ENCODE measurements around the gene MAP7.

MAP7 gene

GRCh38 chr6:136520517-136520916, 29.7 kb downstream of the MAP7 start:
- H3K27ac Mint-ChIP-seq = no peak overlapping the region
- H3K9me3 Mint-ChIP-seq = no peaks in the 10 kb centered on the region
- DNase-seq = no peak
- H3K36me3 Mint-ChIP-seq = no peaks in the 10 kb centered on the region
- no peak overlapping the region for H3K4me3 Mint-ChIP-seq
- peaks cover 13% of the 10 kb centered on the region for H3K27me3 Mint-ChIP-seq
- no peaks in the 10 kb centered on the region for H3K4me1 Mint-ChIP-seq
- CTCF ChIA-PET = no interaction called here

- H3K9me3 Mint-ChIP-seq = no peaks in the 10 kb centered on the region
- DNase-seq = no peak
- H3K4me1 Mint-ChIP-seq = no peaks in the 10 kb centered on the region
- no peak overlapping the region for H3K27ac Mint-ChIP-seq
- H3K36me3 Mint-ChIP-seq = no peaks in the 10 kb centered on the region
- peaks cover 13% of the 10 kb centered on the region for H3K27me3 Mint-ChIP-seq
- no peak overlapping the region for H3K4me3 Mint-ChIP-seq
- CTCF ChIA-PET = interaction anchor here (1.9 kb wide), 1 partner anchor 9 kb away, joined by 5 read pairs; no protein-coding TSS in a partner anchor
These were observed 32.6 kb downstream of the MAP7 start for GRCh38 chr6:136517582-136517981.

- Mint-ChIP-seq H3K27ac (no peak overlapping the region), H3K4me1 (no peaks in the 10 kb centered on the region), H3K36me3 (no peaks in the 10 kb centered on the region), H3K27me3 (peaks cover 13% of the 10 kb centered on the region), H3K4me3 (no peak overlapping the region), H3K9me3 (no peaks in the 10 kb centered on the region)
- CTCF ChIA-PET = interaction anchor here (1.9 kb wide), 1 partner anchor 9 kb away, joined by 5 read pairs; no protein-coding TSS in a partner anchor
- DNase-seq = no peak
These were observed 33.2 kb downstream of the MAP7 start for GRCh38 chr6:136517002-136517401.

GRCh38 chr6:136514591-136514990, 35.6 kb downstream of the MAP7 start:
- H3K4me1 Mint-ChIP-seq = peaks cover 6% of the 10 kb centered on the region
- H3K9me3 Mint-ChIP-seq = no peaks in the 10 kb centered on the region
- CTCF ChIA-PET = interaction anchor here (1.4 kb wide), 1 partner anchor 11 kb away, joined by 5 read pairs; no protein-coding TSS in a partner anchor
- DNase-seq = no peak
- H3K27me3 Mint-ChIP-seq = peaks cover 4% of the 10 kb centered on the region
- H3K4me3 Mint-ChIP-seq = no peak overlapping the region
- no peaks in the 10 kb centered on the region for H3K36me3 Mint-ChIP-seq
- no peak overlapping the region for H3K27ac Mint-ChIP-seq

- Mint-ChIP-seq H3K9me3 (no peaks in the 10 kb centered on the region), H3K4me3 (no peak overlapping the region), H3K36me3 (no peaks in the 10 kb centered on the region), H3K4me1 (peaks cover 6% of the 10 kb centered on the region), H3K27me3 (peaks cover 4% of the 10 kb centered on the region), H3K27ac (no peak overlapping the region)
- CTCF ChIA-PET = no interaction called here
- DNase-seq = no peak
These were observed 38.3 kb downstream of the MAP7 start for GRCh38 chr6:136511926-136512325.

GRCh38 chr6:136511397-136511796, 38.8 kb downstream of the MAP7 start:
- no peak for DNase-seq
- Mint-ChIP-seq H3K27ac (no peak overlapping the region), H3K4me3 (no peak overlapping the region), H3K27me3 (peaks cover 4% of the 10 kb centered on the region), H3K9me3 (no peaks in the 10 kb centered on the region), H3K36me3 (no peaks in the 10 kb centered on the region), H3K4me1 (peaks cover 6% of the 10 kb centered on the region)
- CTCF ChIA-PET = no interaction called here

DNA sequence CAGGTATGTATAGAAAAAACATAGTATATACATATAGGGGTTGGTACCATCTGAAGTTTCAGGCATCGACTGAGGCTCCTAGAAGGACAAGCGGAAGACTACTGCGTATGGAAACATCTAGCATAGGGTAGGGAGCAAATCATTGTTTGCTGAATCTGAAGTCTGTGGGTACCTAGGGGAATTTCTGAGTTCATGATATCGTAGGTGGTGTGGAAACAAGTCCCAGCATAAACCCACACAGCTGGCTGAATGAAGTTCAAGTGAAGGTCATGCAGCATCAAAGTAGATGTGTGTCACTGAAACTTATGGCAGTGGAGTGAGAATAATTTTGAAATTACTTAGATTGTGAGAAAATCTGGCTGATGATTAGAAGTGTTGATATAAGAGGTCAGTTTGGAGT, 39.4 kb downstream of the MAP7 start:
- DNase-seq = no peak
- CTCF ChIA-PET = interaction anchor here (0.8 kb wide), 1 partner anchor 245 kb away, joined by 3 read pairs; no protein-coding TSS in a partner anchor
- Mint-ChIP-seq H3K27ac (no peak overlapping the region), H3K4me3 (no peak overlapping the region), H3K9me3 (no peaks in the 10 kb centered on the region), H3K4me1 (peaks cover 6% of the 10 kb centered on the region), H3K27me3 (no peaks in the 10 kb centered on the region), H3K36me3 (no peaks in the 10 kb centered on the region)

DNA sequence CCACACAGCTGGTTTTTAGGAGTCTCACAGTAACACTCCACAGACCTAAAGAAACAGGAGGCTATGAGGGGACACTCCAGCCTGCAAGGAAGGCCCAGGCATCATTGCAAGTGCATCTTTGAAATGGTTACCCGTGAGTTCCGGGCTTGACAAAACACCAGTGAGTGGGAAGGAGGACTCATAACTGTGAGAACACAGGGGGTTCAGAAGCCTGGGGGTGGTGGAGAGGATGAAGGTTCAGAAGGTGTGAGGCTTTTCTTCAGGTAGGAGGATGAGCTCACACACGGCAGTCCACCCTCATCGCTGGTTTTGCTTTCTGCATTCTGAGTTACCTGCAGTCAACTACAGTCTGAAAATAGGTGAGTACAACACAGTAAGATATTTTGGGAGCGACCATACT, 39.9 kb downstream of the MAP7 start:
- peaks cover 6% of the 10 kb centered on the region for H3K4me1 Mint-ChIP-seq
- H3K9me3 Mint-ChIP-seq = no peaks in the 10 kb centered on the region
- H3K27me3 Mint-ChIP-seq = no peaks in the 10 kb centered on the region
- DNase-seq = no peak
- no peak overlapping the region for H3K4me3 Mint-ChIP-seq
- no peak overlapping the region for H3K27ac Mint-ChIP-seq
- CTCF ChIA-PET = interaction anchor here (0.8 to 1.9 kb wide), 2 partner anchors 16 to 245 kb away, joined by 3 to 6 read pairs; no protein-coding TSS in a partner anchor
- no peaks in the 10 kb centered on the region for H3K36me3 Mint-ChIP-seq

DNA sequence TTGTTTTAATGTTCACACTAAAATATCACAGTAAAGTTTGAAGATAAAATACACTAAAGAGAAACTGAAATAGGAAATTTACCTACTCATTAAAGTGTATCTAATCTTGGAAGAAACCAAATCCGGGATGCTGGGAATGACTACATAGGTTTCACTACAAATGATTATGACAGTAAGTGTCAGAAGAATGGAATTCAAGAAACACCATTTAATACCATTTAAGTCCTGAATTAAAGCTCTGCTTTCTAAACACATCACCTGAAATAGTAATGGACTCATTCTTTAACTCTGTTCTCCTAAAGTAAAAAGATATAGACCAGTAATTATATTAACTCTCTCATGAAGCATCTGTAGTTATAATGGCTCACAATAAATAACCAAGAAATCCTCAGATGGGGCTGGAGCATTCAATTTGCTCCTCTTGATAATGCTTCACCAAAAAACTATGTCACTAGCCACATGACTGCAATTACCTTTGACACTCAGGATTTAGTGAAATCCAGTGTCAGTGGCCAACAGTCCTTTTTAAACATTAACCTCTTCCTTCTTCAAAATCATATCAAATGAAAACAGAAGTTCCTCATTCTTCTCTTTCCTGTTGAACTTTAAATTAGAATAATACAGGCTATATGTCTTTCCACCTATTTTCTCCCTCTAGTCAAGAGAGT, 41.4 kb downstream of the MAP7 start:
- Mint-ChIP-seq H3K4me1 (peaks cover 6% of the 10 kb centered on the region), H3K27ac (no peak overlapping the region), H3K27me3 (no peaks in the 10 kb centered on the region), H3K4me3 (no peak overlapping the region), H3K9me3 (no peaks in the 10 kb centered on the region), H3K36me3 (no peaks in the 10 kb centered on the region)
- CTCF ChIA-PET = interaction anchor here (1.9 kb wide), 1 partner anchor 17 kb away, joined by 6 read pairs; no protein-coding TSS in a partner anchor
- DNase-seq = no peak

DNA sequence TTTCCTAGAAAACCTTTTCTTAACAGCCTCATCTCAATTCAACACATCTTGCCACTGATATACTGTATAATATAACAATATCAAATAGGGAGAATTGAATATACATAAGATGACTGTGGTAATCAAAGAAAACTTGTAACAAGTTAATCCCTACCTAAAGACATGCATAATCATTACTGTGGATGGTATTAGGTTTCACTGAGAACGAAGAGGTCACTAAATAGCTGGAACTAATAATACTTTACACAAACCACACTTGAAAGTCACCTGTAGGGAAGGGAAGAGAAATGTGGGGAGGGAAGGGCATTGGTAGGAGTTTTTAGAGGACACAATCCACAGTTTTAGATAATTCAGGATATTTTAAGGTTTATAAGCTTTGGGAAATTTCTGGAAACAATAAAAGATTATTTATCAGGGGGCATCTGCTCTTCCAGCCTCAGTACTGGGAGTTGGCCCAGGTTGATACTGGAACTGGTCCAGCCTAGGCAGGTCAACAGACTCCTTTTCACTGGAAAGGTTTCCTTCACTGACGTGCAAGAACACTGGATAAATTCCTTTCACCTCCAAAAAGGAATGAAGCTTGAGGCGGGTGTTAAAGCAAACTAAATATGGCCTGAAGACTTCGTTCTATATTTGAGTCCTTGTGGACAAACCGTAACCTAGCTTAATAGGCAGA, 44.0 kb downstream of the MAP7 start:
- CTCF ChIA-PET = no interaction called here
- Mint-ChIP-seq H3K27me3 (no peaks in the 10 kb centered on the region), H3K9me3 (no peaks in the 10 kb centered on the region)

GRCh38 chr6:136503303-136504029, 46.8 kb downstream of the MAP7 start:
- Mint-ChIP-seq H3K27ac (no peak overlapping the region), H3K9me3 (no peaks in the 10 kb centered on the region), H3K4me1 (no peaks in the 10 kb centered on the region), H3K4me3 (no peak overlapping the region), H3K27me3 (no peaks in the 10 kb centered on the region), H3K36me3 (no peaks in the 10 kb centered on the region)
- CTCF ChIA-PET = no interaction called here
- DNase-seq = no peak

More for the DNA sequence above, 44.0 kb downstream of the MAP7 start:
- H3K36me3 Mint-ChIP-seq = no peaks in the 10 kb centered on the region
- no peak overlapping the region for H3K4me3 Mint-ChIP-seq
- H3K27ac Mint-ChIP-seq = no peak overlapping the region
- no peak for DNase-seq
- H3K4me1 Mint-ChIP-seq = peaks cover 6% of the 10 kb centered on the region

- no peaks in the 10 kb centered on the region for H3K36me3 Mint-ChIP-seq
- CTCF ChIA-PET = no interaction called here
- H3K9me3 Mint-ChIP-seq = no peaks in the 10 kb centered on the region
- no peak for DNase-seq
- no peak overlapping the region for H3K4me3 Mint-ChIP-seq
- H3K4me1 Mint-ChIP-seq = no peaks in the 10 kb centered on the region
- H3K27ac Mint-ChIP-seq = no peak overlapping the region
- H3K27me3 Mint-ChIP-seq = no peaks in the 10 kb centered on the region
These were observed 47.4 kb downstream of the MAP7 start for GRCh38 chr6:136502786-136503185.

- CTCF ChIA-PET = no interaction called here
- no peaks in the 10 kb centered on the region for H3K36me3 Mint-ChIP-seq
- no peaks in the 10 kb centered on the region for H3K4me1 Mint-ChIP-seq
- no peak overlapping the region for H3K27ac Mint-ChIP-seq
- no peak for DNase-seq
- no peak overlapping the region for H3K4me3 Mint-ChIP-seq
- no peaks in the 10 kb centered on the region for H3K27me3 Mint-ChIP-seq
- no peaks in the 10 kb centered on the region for H3K9me3 Mint-ChIP-seq
These were observed 48.7 kb downstream of the MAP7 start for GRCh38 chr6:136501514-136501913.

- no peaks in the 10 kb centered on the region for H3K27me3 Mint-ChIP-seq
- DNase-seq = no peak
- H3K27ac Mint-ChIP-seq = no peak overlapping the region
- no peaks in the 10 kb centered on the region for H3K9me3 Mint-ChIP-seq
- CTCF ChIA-PET = no interaction called here
- H3K36me3 Mint-ChIP-seq = no peaks in the 10 kb centered on the region
- no peaks in the 10 kb centered on the region for H3K4me1 Mint-ChIP-seq
- H3K4me3 Mint-ChIP-seq = no peak overlapping the region
These were observed 49.1 kb downstream of the MAP7 start for GRCh38 chr6:136501096-136501495.

Data from activated naive CD4-positive, alpha-beta T cell treated with anti-CD3 and anti-CD28 coated beads, Interleukin-2, amount 10 ng/mL, durations not matched to agents 7 days and 5 days (primary cell).